ENCODE data around the gene MAPKAPK2. TPM values are rescaled to one million over a fixed set of nuclear protein-coding genes. Genes with fewer than 3 reads are reported as not detected.

Gene MAPKAPK2
- polyA plus RNA-seq, 1 of the 3 experiments (the other 2 are of a cell fraction): 46.8 TPM

DNA sequence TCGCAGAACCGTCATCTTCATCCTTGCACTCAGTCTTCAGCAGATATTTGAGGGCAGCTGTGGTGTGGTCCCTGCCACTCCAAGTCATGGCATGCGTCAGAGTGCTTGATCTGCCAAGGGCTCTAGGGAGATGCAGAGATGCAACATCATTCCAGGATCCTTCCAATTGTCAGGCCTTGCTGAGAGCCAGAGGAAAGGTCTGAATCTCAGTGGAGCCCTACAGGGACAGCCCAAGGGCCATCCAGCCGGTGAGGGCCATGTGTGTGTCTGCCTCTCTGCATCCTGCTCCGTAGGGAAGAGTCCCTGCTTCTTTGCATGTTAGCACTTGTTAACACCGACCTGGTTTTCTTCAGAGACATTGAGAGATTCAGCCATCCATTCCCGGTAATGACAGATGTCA lies 17.6 kb downstream of the MAPKAPK2 start:
- no peak overlapping the region for H3K4me2 ChIP-seq

DNA sequence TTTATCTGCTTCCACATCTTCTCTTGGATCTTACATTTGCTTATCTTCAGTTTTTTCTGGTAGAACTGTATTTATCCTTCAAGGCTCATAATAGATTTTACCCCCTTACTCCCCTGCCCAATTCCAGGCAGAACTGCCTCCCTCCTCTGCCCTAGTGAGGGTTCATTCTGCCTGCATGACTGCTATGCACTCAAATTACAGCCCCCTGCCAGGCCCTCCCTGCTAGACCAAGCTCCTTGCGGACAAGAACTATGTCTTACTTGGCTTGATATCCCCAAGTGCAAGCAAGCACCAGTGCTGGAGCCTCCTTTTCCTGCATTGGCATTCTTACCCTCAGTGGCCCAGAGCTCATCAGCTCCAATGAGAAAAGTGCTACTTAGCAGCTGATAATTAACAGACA lies 18.1 kb downstream of the MAPKAPK2 start:
- Histone ChIP-seq H3K36me3 (replicated peaks in 1 of 2; ENCODE audit: control insufficient read depth in 1 of 2, insufficient read depth in 2 of 2, low read length in 1 of 2) (peaks cover 0 to 3% of the 10 kb centered on the region in 2 experiments), H3K4me1 (ENCODE audit: control insufficient read depth in 1 of 2, insufficient read depth in 2 of 2, low read depth in 1 of 2, low read length in 1 of 2) (peaks cover 21 to 38% of the 10 kb centered on the region in 2 experiments; a peak in 2 of 4 replicates), H3K9me2 (no peaks in the 10 kb centered on the region), H4K20me1 (ENCODE audit: insufficient read depth) (peaks cover 100% of the 10 kb centered on the region), H3K9me3 (no peaks in the 10 kb centered on the region), H2AFZ (ENCODE audit: low read depth) (no peak overlapping the region), H3F3A (replicated peaks; ENCODE audit: insufficient read depth) (no peaks in the 10 kb centered on the region), H3K27ac (ENCODE audit: low read depth in 2 of 2, low read length in 1 of 2) (no peak overlapping the region), H3K9ac (no peak overlapping the region), H3K4me2 (no peak overlapping the region), H3K4me3 (ENCODE audit: low read depth in 2 of 2, low read length in 1 of 2) (no peak overlapping the region), H3K27me3 (ENCODE audit: insufficient read depth) (no peaks in the 10 kb centered on the region), H3K79me2 (ENCODE audit: insufficient read depth) (peaks cover 97% of the 10 kb centered on the region)
- POLR2A ChIA-PET: no interaction called here
- CTCF ChIA-PET: interaction anchor here (1.4 to 1.7 kb wide), 2 partner anchors 14 to 39 kb away, joined by 4 to 6 read pairs; no protein-coding TSS in a partner anchor
- 100% methylated on average over 1 of the region's 1 CpG for WGBS (ENCODE audit: low lambda C conversion rate)
- no peak for DNase-seq
- no peak for TF ChIP-seq SIN3A (IDR thresholded peaks at IDR 0.05; ENCODE audit: borderline replicate concordance, low read depth, low read length)
- TF ChIP-seq RFX5 (IDR thresholded peaks at IDR 0.05; ENCODE audit: low read length): no peak
- TF ChIP-seq YY1 (IDR thresholded peaks at IDR 0.05; ENCODE audit: low read depth): no peak
- no peak for TF ChIP-seq TEAD4 (IDR thresholded peaks at IDR 0.05; ENCODE audit: borderline replicate concordance, insufficient read depth)
- TF ChIP-seq, protein P1, sequence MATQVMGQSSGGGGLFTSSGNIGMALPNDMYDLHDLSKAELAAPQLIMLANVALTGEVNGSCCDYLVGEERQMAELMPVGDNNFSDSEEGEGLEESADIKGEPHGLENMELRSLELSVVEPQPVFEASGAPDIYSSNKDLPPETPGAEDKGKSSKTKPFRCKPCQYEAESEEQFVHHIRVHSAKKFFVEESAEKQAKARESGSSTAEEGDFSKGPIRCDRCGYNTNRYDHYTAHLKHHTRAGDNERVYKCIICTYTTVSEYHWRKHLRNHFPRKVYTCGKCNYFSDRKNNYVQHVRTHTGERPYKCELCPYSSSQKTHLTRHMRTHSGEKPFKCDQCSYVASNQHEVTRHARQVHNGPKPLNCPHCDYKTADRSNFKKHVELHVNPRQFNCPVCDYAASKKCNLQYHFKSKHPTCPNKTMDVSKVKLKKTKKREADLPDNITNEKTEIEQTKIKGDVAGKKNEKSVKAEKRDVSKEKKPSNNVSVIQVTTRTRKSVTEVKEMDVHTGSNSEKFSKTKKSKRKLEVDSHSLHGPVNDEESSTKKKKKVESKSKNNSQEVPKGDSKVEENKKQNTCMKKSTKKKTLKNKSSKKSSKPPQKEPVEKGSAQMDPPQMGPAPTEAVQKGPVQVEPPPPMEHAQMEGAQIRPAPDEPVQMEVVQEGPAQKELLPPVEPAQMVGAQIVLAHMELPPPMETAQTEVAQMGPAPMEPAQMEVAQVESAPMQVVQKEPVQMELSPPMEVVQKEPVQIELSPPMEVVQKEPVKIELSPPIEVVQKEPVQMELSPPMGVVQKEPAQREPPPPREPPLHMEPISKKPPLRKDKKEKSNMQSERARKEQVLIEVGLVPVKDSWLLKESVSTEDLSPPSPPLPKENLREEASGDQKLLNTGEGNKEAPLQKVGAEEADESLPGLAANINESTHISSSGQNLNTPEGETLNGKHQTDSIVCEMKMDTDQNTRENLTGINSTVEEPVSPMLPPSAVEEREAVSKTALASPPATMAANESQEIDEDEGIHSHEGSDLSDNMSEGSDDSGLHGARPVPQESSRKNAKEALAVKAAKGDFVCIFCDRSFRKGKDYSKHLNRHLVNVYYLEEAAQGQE (IDR thresholded peaks at IDR 0.05; ENCODE audit: low read depth, low read length): no peak
- TF ChIP-seq NFIC (IDR thresholded peaks at IDR 0.05; ENCODE audit: borderline replicate concordance): no peak
- TF ChIP-seq, protein P2, sequence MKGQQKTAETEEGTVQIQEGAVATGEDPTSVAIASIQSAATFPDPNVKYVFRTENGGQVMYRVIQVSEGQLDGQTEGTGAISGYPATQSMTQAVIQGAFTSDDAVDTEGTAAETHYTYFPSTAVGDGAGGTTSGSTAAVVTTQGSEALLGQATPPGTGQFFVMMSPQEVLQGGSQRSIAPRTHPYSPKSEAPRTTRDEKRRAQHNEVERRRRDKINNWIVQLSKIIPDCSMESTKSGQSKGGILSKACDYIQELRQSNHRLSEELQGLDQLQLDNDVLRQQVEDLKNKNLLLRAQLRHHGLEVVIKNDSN (IDR thresholded peaks at IDR 0.05; ENCODE audit: borderline replicate concordance, low read depth): no peak
- no peak for TF ChIP-seq RAD21 (IDR thresholded peaks at IDR 0.05; ENCODE audit: low read length)
- no peak for TF ChIP-seq SMC3 (IDR thresholded peaks at IDR 0.05; ENCODE audit: low read depth, low read length)
- TF ChIP-seq TCF12 (IDR thresholded peaks at IDR 0.05): no peak
- no peak for TF ChIP-seq GABPA (IDR thresholded peaks at IDR 0.05; ENCODE audit: low read depth)
- TF ChIP-seq FOSL2 (IDR thresholded peaks at IDR 0.05; ENCODE audit: borderline replicate concordance, low read depth): no peak
- TF ChIP-seq, protein P3, sequence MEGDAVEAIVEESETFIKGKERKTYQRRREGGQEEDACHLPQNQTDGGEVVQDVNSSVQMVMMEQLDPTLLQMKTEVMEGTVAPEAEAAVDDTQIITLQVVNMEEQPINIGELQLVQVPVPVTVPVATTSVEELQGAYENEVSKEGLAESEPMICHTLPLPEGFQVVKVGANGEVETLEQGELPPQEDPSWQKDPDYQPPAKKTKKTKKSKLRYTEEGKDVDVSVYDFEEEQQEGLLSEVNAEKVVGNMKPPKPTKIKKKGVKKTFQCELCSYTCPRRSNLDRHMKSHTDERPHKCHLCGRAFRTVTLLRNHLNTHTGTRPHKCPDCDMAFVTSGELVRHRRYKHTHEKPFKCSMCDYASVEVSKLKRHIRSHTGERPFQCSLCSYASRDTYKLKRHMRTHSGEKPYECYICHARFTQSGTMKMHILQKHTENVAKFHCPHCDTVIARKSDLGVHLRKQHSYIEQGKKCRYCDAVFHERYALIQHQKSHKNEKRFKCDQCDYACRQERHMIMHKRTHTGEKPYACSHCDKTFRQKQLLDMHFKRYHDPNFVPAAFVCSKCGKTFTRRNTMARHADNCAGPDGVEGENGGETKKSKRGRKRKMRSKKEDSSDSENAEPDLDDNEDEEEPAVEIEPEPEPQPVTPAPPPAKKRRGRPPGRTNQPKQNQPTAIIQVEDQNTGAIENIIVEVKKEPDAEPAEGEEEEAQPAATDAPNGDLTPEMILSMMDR (IDR thresholded peaks at IDR 0.05): no peak
- TF ChIP-seq, protein P4, sequence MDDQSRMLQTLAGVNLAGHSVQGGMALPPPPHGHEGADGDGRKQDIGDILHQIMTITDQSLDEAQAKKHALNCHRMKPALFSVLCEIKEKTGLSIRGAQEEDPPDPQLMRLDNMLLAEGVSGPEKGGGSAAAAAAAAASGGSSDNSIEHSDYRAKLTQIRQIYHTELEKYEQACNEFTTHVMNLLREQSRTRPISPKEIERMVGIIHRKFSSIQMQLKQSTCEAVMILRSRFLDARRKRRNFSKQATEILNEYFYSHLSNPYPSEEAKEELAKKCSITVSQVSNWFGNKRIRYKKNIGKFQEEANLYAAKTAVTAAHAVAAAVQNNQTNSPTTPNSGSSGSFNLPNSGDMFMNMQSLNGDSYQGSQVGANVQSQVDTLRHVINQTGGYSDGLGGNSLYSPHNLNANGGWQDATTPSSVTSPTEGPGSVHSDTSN (IDR thresholded peaks at IDR 0.05): no peak
- TF ChIP-seq POLR2AphosphoS5 (IDR thresholded peaks at IDR 0.05; ENCODE audit: low read depth, low read length): no peak
- no peak for TF ChIP-seq MXI1 (IDR thresholded peaks at IDR 0.05; ENCODE audit: low read depth, low read length)
- TF ChIP-seq, protein P5, sequence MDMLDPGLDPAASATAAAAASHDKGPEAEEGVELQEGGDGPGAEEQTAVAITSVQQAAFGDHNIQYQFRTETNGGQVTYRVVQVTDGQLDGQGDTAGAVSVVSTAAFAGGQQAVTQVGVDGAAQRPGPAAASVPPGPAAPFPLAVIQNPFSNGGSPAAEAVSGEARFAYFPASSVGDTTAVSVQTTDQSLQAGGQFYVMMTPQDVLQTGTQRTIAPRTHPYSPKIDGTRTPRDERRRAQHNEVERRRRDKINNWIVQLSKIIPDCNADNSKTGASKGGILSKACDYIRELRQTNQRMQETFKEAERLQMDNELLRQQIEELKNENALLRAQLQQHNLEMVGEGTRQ (IDR thresholded peaks at IDR 0.05; ENCODE audit: borderline replicate concordance, low read depth, low read length): no peak
- no peak for TF ChIP-seq TAF1 (IDR thresholded peaks at IDR 0.05; ENCODE audit: borderline replicate concordance, low read depth, low read length)

More for the DNA sequence above, 17.6 kb downstream of the MAPKAPK2 start:
- Histone ChIP-seq H3K27me3 (ENCODE audit: insufficient read depth) (no peaks in the 10 kb centered on the region), H3F3A (replicated peaks; ENCODE audit: insufficient read depth) (no peaks in the 10 kb centered on the region), H3K9ac (no peak overlapping the region), H2AFZ (ENCODE audit: low read depth) (no peak overlapping the region), H3K4me1 (ENCODE audit: control insufficient read depth in 1 of 2, insufficient read depth in 2 of 2, low read depth in 1 of 2, low read length in 1 of 2) (peaks cover 20 to 38% of the 10 kb centered on the region in 2 experiments; a peak in 2 of 4 replicates), H4K20me1 (ENCODE audit: insufficient read depth) (peaks cover 100% of the 10 kb centered on the region), H3K9me3 (no peaks in the 10 kb centered on the region), H3K27ac (ENCODE audit: low read depth in 2 of 2, low read length in 1 of 2) (no peak overlapping the region), H3K79me2 (ENCODE audit: insufficient read depth) (peaks cover 97% of the 10 kb centered on the region), H3K9me2 (no peaks in the 10 kb centered on the region), H3K36me3 (replicated peaks in 1 of 2; ENCODE audit: control insufficient read depth in 1 of 2, insufficient read depth in 2 of 2, low read length in 1 of 2) (peaks cover 0 to 3% of the 10 kb centered on the region in 2 experiments), H3K4me3 (ENCODE audit: low read depth in 2 of 2, low read length in 1 of 2) (no peak overlapping the region)
- no peak for DNase-seq
- TF ChIP-seq GATA2 (CRISPR knock-in tag; IDR thresholded peaks at IDR 0.05): no peak
- CTCF ChIA-PET: interaction anchor here (0.8 to 2.4 kb wide), 5 partner anchors 14 to 210 kb away, joined by 3 to 10 read pairs (median 6); no protein-coding TSS in a partner anchor
- POLR2A ChIA-PET: no interaction called here
- 81% methylated on average over 7 of the region's 7 CpGs for WGBS (ENCODE audit: low lambda C conversion rate)

All from SK-N-SH (cell line).